HG03159 (cell line): ENCODE measurements around the gene CDC7.

ENCODE experiments used
- ATAC-seq: cut with Tn5 transposase; IDR thresholded peaks from one replicate; pipeline ENCODE4 v1.9.1; 2021; ENCODE audit warnings: mild to moderate bottlenecking, moderate library complexity; ENCODE audit not compliant: unreplicated experiment

Gene CDC7

GRCh38 chr1:91546876-91547275 lies 46.2 kb downstream of the CDC7 start:
- ATAC-seq = no peak

- ATAC-seq = no peak
These were observed 47.9 kb downstream of the CDC7 start for GRCh38 chr1:91548376-91549040.

- no peak for ATAC-seq
These were observed 48.5 kb downstream of the CDC7 start for GRCh38 chr1:91549041-91549735.

- ATAC-seq = no peak
These were observed 50.3 kb downstream of the CDC7 start for GRCh38 chr1:91550961-91551360.

- ATAC-seq = no peak
These were observed 51.4 kb downstream of the CDC7 start for GRCh38 chr1:91552091-91552490.

- ATAC-seq = no peak
These were observed 51.9 kb downstream of the CDC7 start for GRCh38 chr1:91552596-91552995.

- no peak for ATAC-seq
These were observed 52.5 kb downstream of the CDC7 start for GRCh38 chr1:91553177-91553591.

- no peak for ATAC-seq
These were observed 54.6 kb downstream of the CDC7 start for GRCh38 chr1:91555074-91555730.

- no peak for ATAC-seq
These were observed 55.3 kb downstream of the CDC7 start for GRCh38 chr1:91555821-91556531.

- no peak for ATAC-seq
These were observed 55.9 kb downstream of the CDC7 start for GRCh38 chr1:91556556-91556955.

GRCh38 chr1:91557039-91557690 lies 56.5 kb downstream of the CDC7 start:
- ATAC-seq = no peak

GRCh38 chr1:91557826-91558225 lies 57.2 kb downstream of the CDC7 start:
- ATAC-seq = no peak

GRCh38 chr1:91559046-91559750 lies 58.5 kb downstream of the CDC7 start:
- ATAC-seq = no peak

GRCh38 chr1:91559838-91560565 lies 59.4 kb downstream of the CDC7 start:
- no peak for ATAC-seq

GRCh38 chr1:91564888-91565701 lies 64.4 kb downstream of the CDC7 start:
- no peak for ATAC-seq

GRCh38 chr1:91567583-91567982 lies 66.9 kb downstream of the CDC7 start:
- no peak for ATAC-seq

GRCh38 chr1:91568261-91568660 lies 67.6 kb downstream of the CDC7 start:
- ATAC-seq = no peak

- no peak for ATAC-seq
These were observed 68.9 kb downstream of the CDC7 start for GRCh38 chr1:91569411-91570119.
